HCT116 (cell line): Measurements from ENCODE around the gene CCL11.

Experiments
- CTCF ChIP-seq, 3 experiments: fragments of 200-600 bp in 1 of 3; sonication (generic) in 1 of 3; IDR thresholded peaks in 2 of 3; conservative IDR thresholded peaks in 1 of 3; 2 replicates each; pipeline ENCODE4 v1.5.1; 2012 to 2017; ENCODE audit warnings: low read depth in 2 of 3, low read length in 2 of 3, antibody characterized with exemption in 1 of 3, borderline replicate concordance in 1 of 3, control low read depth in 1 of 3, mild to moderate bottlenecking in 1 of 3, mixed read lengths in 1 of 3, mixed run types in 1 of 3, moderate library complexity in 1 of 3; ENCODE audit not compliant: insufficient read depth in 1 of 3
- EGR1 ChIP-seq: IDR thresholded peaks from 2 replicates; pipeline ENCODE4 v1.6.1; 2012; ENCODE audit warnings: low read depth
- ELF1 ChIP-seq: IDR thresholded peaks from 2 replicates; pipeline ENCODE4 v1.6.1; 2012; ENCODE audit warnings: low read depth, borderline replicate concordance
- EZH2 ChIP-seq: fragments of 200-600 bp; sonication (generic); IDR thresholded peaks from 2 replicates; pipeline ENCODE4 v1.6.1; 2017; ENCODE audit warnings: antibody characterized with exemption, mixed run types
- EZH2phosphoT487 ChIP-seq: fragments of 200-600 bp; IDR thresholded peaks from 2 replicates; pipeline ENCODE4 v1.6.1; 2018; ENCODE audit warnings: antibody characterized with exemption, borderline replicate concordance
- JUND ChIP-seq: IDR thresholded peaks from 2 replicates; pipeline ENCODE4 v1.6.1; 2012
- MAX ChIP-seq: IDR thresholded peaks from 2 replicates; pipeline ENCODE4 v1.6.1; 2012
- POLR2A ChIP-seq: IDR thresholded peaks from 2 replicates; pipeline ENCODE4 v1.7.0; 2011; ENCODE audit warnings: borderline replicate concordance; ENCODE audit not compliant: insufficient read depth, insufficient read length; ENCODE audit errors: extremely low read depth
- POLR2AphosphoS5 ChIP-seq: IDR thresholded peaks from 2 replicates; pipeline ENCODE4 v1.6.1; 2011; ENCODE audit warnings: mild to moderate bottlenecking, low read depth, low read length, moderate library complexity
- REST ChIP-seq: IDR thresholded peaks from 2 replicates; pipeline ENCODE4 v1.6.1; 2012; ENCODE audit warnings: low read depth
- SRF ChIP-seq: IDR thresholded peaks from 2 replicates; pipeline ENCODE4 v1.6.1; 2012; ENCODE audit warnings: low read depth
- TF ChIP-seq, protein P1 (sequence below): IDR thresholded peaks from 2 replicates; pipeline ENCODE4 v1.6.1; 2012

GRCh38 chr17:34246446-34246845 lies 39.1 kb upstream of the CCL11 start:
- no peak for TF ChIP-seq CTCF (IDR thresholded peaks at IDR 0.05 in 2 of 3, conservative IDR thresholded peaks at IDR 0.05 in 1 of 3; ENCODE audit: borderline replicate concordance in 1 of 3, insufficient read depth in 1 of 3, low read depth in 2 of 3, low read length in 2 of 3)
- TF ChIP-seq SRF: no peak
- no peak for TF ChIP-seq ELF1
- TF ChIP-seq MAX: no peak
- no peak for TF ChIP-seq EZH2phosphoT487
- TF ChIP-seq EZH2: no peak
- TF ChIP-seq POLR2A: no peak
- TF ChIP-seq POLR2AphosphoS5: no peak
- TF ChIP-seq REST: no peak
- no peak for TF ChIP-seq EGR1
- TF ChIP-seq, protein P1, sequence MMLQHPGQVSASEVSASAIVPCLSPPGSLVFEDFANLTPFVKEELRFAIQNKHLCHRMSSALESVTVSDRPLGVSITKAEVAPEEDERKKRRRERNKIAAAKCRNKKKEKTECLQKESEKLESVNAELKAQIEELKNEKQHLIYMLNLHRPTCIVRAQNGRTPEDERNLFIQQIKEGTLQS: no peak
- TF ChIP-seq JUND: no peak
